Trophoblast cell (in vitro differentiated cells and primary cell): ENCODE data around the gene C1QBP. TPM values are rescaled to one million over a fixed set of nuclear protein-coding genes. Genes with fewer than 3 reads are reported as not detected.

Source experiments
- DNase-seq, 2 donors: peaks; one replicate each; pipeline ENCODE4 v3.0.0-alpha.2; 2016
- H2AFZ ChIP-seq: 2 replicates; pipeline ENCODE4 v1.6.1; 2013; ENCODE audit warnings: low read length, moderate library complexity, mild to moderate bottlenecking; ENCODE audit not compliant: insufficient read depth, poor library complexity
- H2AK5ac ChIP-seq: 2 replicates; pipeline ENCODE4 v1.6.1; 2013; ENCODE audit warnings: mild to moderate bottlenecking, low read length
- H2BK120ac ChIP-seq: 2 replicates; pipeline ENCODE4 v1.6.1; 2013; ENCODE audit warnings: low read length, mild to moderate bottlenecking, moderate library complexity; ENCODE audit not compliant: insufficient read depth, poor library complexity
- H2BK12ac ChIP-seq: 2 replicates; pipeline ENCODE4 v1.6.1; 2013; ENCODE audit warnings: mild to moderate bottlenecking, low read length, moderate library complexity
- H2BK5ac ChIP-seq: 2 replicates; pipeline ENCODE4 v1.6.1; 2013; ENCODE audit warnings: low read length, low read depth, moderate library complexity, mild to moderate bottlenecking; ENCODE audit not compliant: poor library complexity
- H3K14ac ChIP-seq: 2 replicates; pipeline ENCODE4 v1.6.1; 2013; ENCODE audit warnings: mild to moderate bottlenecking, low read length
- H3K18ac ChIP-seq: 2 replicates; pipeline ENCODE4 v1.6.1; 2013; ENCODE audit warnings: mild to moderate bottlenecking, low read length
- H3K23ac ChIP-seq: 2 replicates; pipeline ENCODE4 v1.6.1; 2013; ENCODE audit warnings: low read length
- H3K27ac ChIP-seq: 2 replicates; pipeline ENCODE4 v1.5.1; 2013; ENCODE audit warnings: low read depth, mild to moderate bottlenecking, inconsistent platforms, low read length, moderate library complexity
- H3K27me3 ChIP-seq: 2 replicates; pipeline ENCODE4 v1.6.1; 2013; ENCODE audit warnings: inconsistent platforms, mild to moderate bottlenecking, low read length, moderate library complexity; ENCODE audit not compliant: insufficient read depth
- H3K36me3 ChIP-seq, 2 experiments: 1 replicate in 1 of 2; 2 replicates in 1 of 2; pipeline ENCODE4 v1.6.1; 2013; ENCODE audit warnings: low read length in 2 of 2, mild to moderate bottlenecking in 2 of 2, moderate library complexity in 1 of 2; ENCODE audit not compliant: insufficient read depth in 2 of 2, control insufficient read depth in 1 of 2
- H3K4ac ChIP-seq: 2 replicates; pipeline ENCODE4 v1.6.1; 2013; ENCODE audit warnings: low read depth, mild to moderate bottlenecking, low read length, moderate library complexity
- H3K4me1 ChIP-seq, 2 experiments: 1 replicate in 1 of 2; 2 replicates in 1 of 2; pipeline ENCODE4 v1.6.1; 2013; ENCODE audit warnings: low read length in 2 of 2, mild to moderate bottlenecking in 2 of 2, moderate library complexity in 1 of 2; ENCODE audit not compliant: insufficient read depth in 2 of 2, control insufficient read depth in 1 of 2
- H3K4me2 ChIP-seq: 2 replicates; pipeline ENCODE4 v1.6.1; 2013; ENCODE audit warnings: inconsistent platforms, mild to moderate bottlenecking, low read length, moderate library complexity
- H3K4me3 ChIP-seq: 2 replicates; pipeline ENCODE4 v1.5.1; 2013; ENCODE audit warnings: mild to moderate bottlenecking, low read depth, low read length, inconsistent platforms
- H3K79me1 ChIP-seq: one replicate; pipeline ENCODE4 v1.6.1; 2013; ENCODE audit warnings: low read length
- H3K79me2 ChIP-seq: 2 replicates; pipeline ENCODE4 v1.6.1; 2013; ENCODE audit warnings: low read length, mild to moderate bottlenecking; ENCODE audit not compliant: control insufficient read depth, insufficient read depth, poor library complexity
- H3K9ac ChIP-seq: 2 replicates; pipeline ENCODE4 v1.6.1; 2013; ENCODE audit warnings: mild to moderate bottlenecking, low read length
- H3K9me3 ChIP-seq: 2 replicates; pipeline ENCODE4 v1.6.1; 2013; ENCODE audit warnings: low read depth, mild to moderate bottlenecking, control low read depth, inconsistent platforms, low read length; ENCODE audit not compliant: insufficient read depth
- H4K12ac ChIP-seq: 2 replicates; pipeline ENCODE4 v1.6.1; 2013; ENCODE audit warnings: low read depth, mild to moderate bottlenecking, low read length, moderate library complexity
- H4K8ac ChIP-seq: 2 replicates; pipeline ENCODE4 v1.6.1; 2013; ENCODE audit warnings: low read depth, mild to moderate bottlenecking, low read length, moderate library complexity
- H4K91ac ChIP-seq: one replicate; pipeline ENCODE4 v1.6.1; 2013; ENCODE audit warnings: low read depth, mild to moderate bottlenecking, low read length, moderate library complexity
- WGBS: extraction: QIAGEN DNeasy Blood & Tissue Kit; methylation state at CpG from one replicate; pipeline ENCODE4 v1.1.7; 2013; ENCODE audit warnings: missing lambda C conversion rate; ENCODE audit not compliant: insufficient read length, insufficient coverage; ENCODE audit errors: extremely low coverage; 5-methylcytosine and 5-hydroxymethylcytosine counted together
- polyA plus RNA-seq: library from polyadenylated mRNA; stranded (reverse); fragments of 200-250 nt; gene quantifications from 2 replicates; pipeline ENCODE4 v1.2.3, GENCODE V29; 2013

C1QBP gene
- 112 and 116 TPM in 2 replicates for polyA plus RNA-seq

- Histone ChIP-seq H3K27me3 (no peaks in the 10 kb centered on the region), H3K9ac (peak within 1 kb of the TSS; percentile 84), H3K4me2 (peak within 1 kb of the TSS; percentile 63), H2AFZ (peak within 1 kb of the TSS; percentile 93), H3K9me3 (no peaks in the 10 kb centered on the region), H3K36me3 (peaks cover 14 to 28% of the 10 kb centered on the region in 2 experiments), H2BK5ac (peak within 1 kb of the TSS; percentile 66), H3K79me1 (peaks cover 4% of the 10 kb centered on the region), H2BK120ac (peak within 1 kb of the TSS; percentile 87), H3K4me1 (peaks cover 0 to 3% of the 10 kb centered on the region in 2 experiments), H4K91ac (peak within 1 kb of the TSS; percentile 82), H3K27ac (peak within 1 kb of the TSS; percentile 66), H3K18ac (peak within 1 kb of the TSS; percentile 99), H4K12ac (peak within 1 kb of the TSS; percentile 100), H3K4me3 (peak within 1 kb of the TSS; percentile 93), H3K4ac (peak within 1 kb of the TSS; percentile 97), H2AK5ac (peak within 1 kb of the TSS; percentile 98), H2BK12ac (no peak within 1 kb of the TSS), H3K79me2 (peaks cover 5% of the 10 kb centered on the region), H3K14ac (peak within 1 kb of the TSS; percentile 99), H3K23ac (no peak within 1 kb of the TSS), H4K8ac (peak within 1 kb of the TSS; percentile 99)
- no CpG with 5 or more reads among the region's 75 CpGs for WGBS
- peak; percentile 98 to 100 for DNase-seq
Measured at GRCh38 chr17:5438716-5439445, at the start of gene C1QBP. TSS of gene C1QBP (minus strand) at chr17:5439155. CDS start at chr17:5439073, 82 bp downstream.

- WGBS, result no CpG with 5 or more reads among the region's 8 CpGs
- H3K9me3 ChIP-seq, result no peaks in the 10 kb centered on the region
- no peak overlapping the region for H3K9ac ChIP-seq
- H3K23ac ChIP-seq, result no peak overlapping the region
- H2BK12ac ChIP-seq, result no peak overlapping the region
- H2AK5ac ChIP-seq, result no peak overlapping the region
- no peak overlapping the region for H3K4me3 ChIP-seq
- H2BK120ac ChIP-seq, result no peak overlapping the region
- H3K4me1 ChIP-seq, result peaks cover 2% of the 10 kb centered on the region in 2 experiments
- H4K8ac ChIP-seq, result no peak overlapping the region
- H3K18ac ChIP-seq, result no peak overlapping the region
- H3K4me2 ChIP-seq, result no peak overlapping the region
- no peak overlapping the region for H4K12ac ChIP-seq
- no peak overlapping the region for H3K4ac ChIP-seq
- no peaks in the 10 kb centered on the region for H3K27me3 ChIP-seq
- no peak for DNase-seq
- H3K79me1 ChIP-seq, result peaks cover 9% of the 10 kb centered on the region
- peaks cover 14% of the 10 kb centered on the region for H3K79me2 ChIP-seq
- H3K27ac ChIP-seq, result no peak overlapping the region
- H3K36me3 ChIP-seq, result peaks cover 6 to 8% of the 10 kb centered on the region in 2 experiments
- H2AFZ ChIP-seq, result no peak overlapping the region
- H2BK5ac ChIP-seq, result no peak overlapping the region
- no peak overlapping the region for H4K91ac ChIP-seq
- no peak overlapping the region for H3K14ac ChIP-seq
Measured at GRCh38 chr17:5488752-5489151, 49.8 kb upstream of the C1QBP start.

GRCh38 chr17:5486206-5487124 lies 47.5 kb upstream of the C1QBP start, which contains the start of gene MIS12:
TSS of gene MIS12 (plus strand) at chr17:5486566. CDS start at chr17:5488863, 2,297 bp downstream.
- no CpG with 5 or more reads among the region's 77 CpGs for WGBS
- H4K12ac ChIP-seq, result peak within 1 kb of the TSS; percentile 91
- peaks cover 14% of the 10 kb centered on the region for H3K79me2 ChIP-seq

More at GRCh38 chr17:5486206-5487124, 47.5 kb upstream of the C1QBP start, which contains the start of gene MIS12:
- H3K79me1 ChIP-seq, result peaks cover 9% of the 10 kb centered on the region
- H2AK5ac ChIP-seq, result peak within 1 kb of the TSS; percentile 92
- H3K18ac ChIP-seq, result peak within 1 kb of the TSS; percentile 91
- peak within 1 kb of the TSS; percentile 96 for H3K14ac ChIP-seq
- peak within 1 kb of the TSS; percentile 83 for H2BK5ac ChIP-seq
- peak within 1 kb of the TSS; percentile 96 for H3K27ac ChIP-seq
- DNase-seq, result peak; percentile 98
- peaks cover 11 to 16% of the 10 kb centered on the region in 2 experiments for H3K36me3 ChIP-seq
- peaks cover 2% of the 10 kb centered on the region in 2 experiments for H3K4me1 ChIP-seq
- H3K27me3 ChIP-seq, result no peaks in the 10 kb centered on the region
- H3K9ac ChIP-seq, result peak within 1 kb of the TSS; percentile 92
- H3K23ac ChIP-seq, result no peak within 1 kb of the TSS
- peak within 1 kb of the TSS; percentile 99 for H3K4me3 ChIP-seq
- peak within 1 kb of the TSS; percentile 96 for H2BK120ac ChIP-seq
- H3K4me2 ChIP-seq, result peak within 1 kb of the TSS; percentile 91
- H4K91ac ChIP-seq, result peak within 1 kb of the TSS; percentile 92
- H3K9me3 ChIP-seq, result no peaks in the 10 kb centered on the region
- H3K4ac ChIP-seq, result peak within 1 kb of the TSS; percentile 99
- H2BK12ac ChIP-seq, result peak within 1 kb of the TSS; percentile 13
- peak within 1 kb of the TSS; percentile 97 for H2AFZ ChIP-seq
- H4K8ac ChIP-seq, result peak within 1 kb of the TSS; percentile 98
